Pulmonary artery endothelial cell (primary cell): ENCODE results near the gene CAPNS1. TPM values are rescaled to one million over a fixed set of nuclear protein-coding genes. Genes with fewer than 3 reads are reported as not detected.
"Not testable (repeated sequence)": the region's sequence is repeated elsewhere in the genome, so short reads cannot be mapped to it uniquely, and the experiment has no call there.

Experiments used
- DNase-seq: peaks from one replicate; pipeline ENCODE4 v3.0.0-alpha.2; 2011; ENCODE audit warnings: low read depth, low spot score
- total RNA-seq: library from RNA; depleted of rRNA; stranded (reverse); fragments of >200 nt; gene quantifications from 2 replicates; pipeline ENCODE4 v1.2.3, GENCODE V29; 2014

Gene CAPNS1
- total RNA-seq, 1 donor from 2014 or later, result 425 TPM

GRCh38 chr19:36114721-36115452, 25.0 kb upstream of the CAPNS1 start, which contains the start of gene POLR2I:
TSS of gene POLR2I (minus strand) at chr19:36114875. CDS start at chr19:36114856, 19 bp downstream.
- peak; percentile 100 for DNase-seq

GRCh38 chr19:36115453-36116343, 24.2 kb upstream of the CAPNS1 start, which contains the start of gene TBCB:
TSS of gene TBCB (plus strand) at chr19:36115468. CDS start at chr19:36115561, 93 bp downstream.
- DNase-seq, result no peak

GRCh38 chr19:36116344-36116637, 23.6 kb upstream of the CAPNS1 start:
- DNase-seq, result no peak

- no peak for DNase-seq
These were observed 19.5 kb upstream of the CAPNS1 start for GRCh38 chr19:36120092-36120983.

- no peak for DNase-seq
These were observed 18.9 kb upstream of the CAPNS1 start for GRCh38 chr19:36120984-36121358.

- DNase-seq, result no peak
These were observed 18.3 kb upstream of the CAPNS1 start for GRCh38 chr19:36121486-36122124.

- no peak for DNase-seq
These were observed 14.3 kb upstream of the CAPNS1 start for GRCh38 chr19:36125557-36125956.

GRCh38 chr19:36128392-36128736, 11.5 kb upstream of the CAPNS1 start:
- DNase-seq, result no peak

- not testable (repeated sequence) for DNase-seq
These were observed 8.6 kb upstream of the CAPNS1 start for GRCh38 chr19:36131221-36131620.

- not testable (repeated sequence) for DNase-seq
These were observed 5.0 kb upstream of the CAPNS1 start for GRCh38 chr19:36134867-36135266.

- DNase-seq, result no peak
These were observed 2.7 kb upstream of the CAPNS1 start for GRCh38 chr19:36136964-36137686.

GRCh38 chr19:36139120-36139472, 770 bp upstream of the CAPNS1 start:
- DNase-seq, result no peak

GRCh38 chr19:36140304-36141038, 605 bp downstream of the CAPNS1 start:
- DNase-seq, result no peak

- peak; percentile 64 for DNase-seq
These were observed 1.4 kb downstream of the CAPNS1 start for GRCh38 chr19:36141039-36141927.

- DNase-seq, result no peak
These were observed 2.2 kb downstream of the CAPNS1 start for GRCh38 chr19:36142046-36142445.

- no peak for DNase-seq
These were observed 2.6 kb downstream of the CAPNS1 start for GRCh38 chr19:36142496-36142895.

GRCh38 chr19:36144624-36145023, 4.8 kb downstream of the CAPNS1 start:
- no peak for DNase-seq

- no peak for DNase-seq
These were observed 10.0 kb downstream of the CAPNS1 start for GRCh38 chr19:36149673-36150406.
